HG02642 (cell line): ENCODE data around the gene RAD51B.

Experiments used
- ATAC-seq: cut with Tn5 transposase; IDR thresholded peaks from one replicate; pipeline ENCODE4 v1.9.1; 2021; ENCODE audit warnings: mild to moderate bottlenecking; ENCODE audit not compliant: unreplicated experiment, poor library complexity

Gene RAD51B

GRCh38 chr14:68236582-68237458 lies 417.2 kb downstream of the RAD51B start:
- ATAC-seq: no peak

- ATAC-seq: no peak
Observed at GRCh38 chr14:68238551-68238950, 419.0 kb downstream of the RAD51B start.

GRCh38 chr14:68238976-68239375 lies 419.4 kb downstream of the RAD51B start:
- ATAC-seq: no peak

GRCh38 chr14:68239988-68240771 lies 420.6 kb downstream of the RAD51B start:
- no peak for ATAC-seq

- ATAC-seq: no peak
Observed at GRCh38 chr14:68241862-68242487, 422.4 kb downstream of the RAD51B start.

GRCh38 chr14:68243450-68244010 lies 424.0 kb downstream of the RAD51B start:
- ATAC-seq: no peak

GRCh38 chr14:68244262-68244980 lies 424.8 kb downstream of the RAD51B start:
- ATAC-seq: no peak

GRCh38 chr14:68245146-68246073 lies 425.8 kb downstream of the RAD51B start:
- no peak for ATAC-seq

- ATAC-seq: no peak
Observed at GRCh38 chr14:68246074-68246785, 426.7 kb downstream of the RAD51B start.

GRCh38 chr14:68246786-68247105 lies 427.2 kb downstream of the RAD51B start:
- ATAC-seq: no peak

GRCh38 chr14:68247274-68247673 lies 427.7 kb downstream of the RAD51B start:
- ATAC-seq: no peak

GRCh38 chr14:68247676-68248268 lies 428.2 kb downstream of the RAD51B start:
- no peak for ATAC-seq

GRCh38 chr14:68248481-68249255 lies 429.1 kb downstream of the RAD51B start:
- ATAC-seq: peak; percentile 51

- no peak for ATAC-seq
Observed at GRCh38 chr14:68249661-68250451, 430.3 kb downstream of the RAD51B start.

GRCh38 chr14:68250927-68251768 lies 431.6 kb downstream of the RAD51B start:
- ATAC-seq: no peak

- no peak for ATAC-seq
Observed at GRCh38 chr14:68251769-68252100, 432.2 kb downstream of the RAD51B start.
